Pancreas (tissue), 10 donors: Measurements from ENCODE around the gene IQGAP2. TPM values are rescaled to one million over a fixed set of nuclear protein-coding genes. Genes with fewer than 3 reads are reported as not detected.
"Not testable (repeated sequence)": the region's sequence is repeated elsewhere in the genome, so short reads cannot be mapped to it uniquely, and the experiment has no call there.

Experiments
- ATAC-seq, 4 donors: fragments of 200-7000 bp; cut with Tn5 transposase; one replicate each; pipeline versions ENCODE4 v1.8.0 to v1.9.1; 2020; ENCODE audit warnings: mild to moderate bottlenecking in 4 of 4, moderate library complexity in 4 of 4
- DNase-seq, 6 donors: peaks; one replicate each; pipeline ENCODE4 v3.0.0-alpha.2; 2020
- FAIRE-seq: peaks from 2 replicates; lab custom pipeline; 2012; peaks lifted over from hg19 to GRCh38; lab: Jason Lieb, UNC
- H3K27ac ChIP-seq, 4 donors: fragments of 200-600 bp; sonication (generic); 1 replicate in 3 of 4; 2 replicates in 1 of 4; pipeline versions ENCODE4 v1.5.0 to v1.8.0; 2020
- H3K27me3 ChIP-seq, 4 donors: fragments of 200-600 bp; one replicate each; pipeline ENCODE4 v1.8.0; 2021
- H3K36me3 ChIP-seq, 3 donors: fragments of 200-600 bp; sonication (generic) in 1 of 3; one replicate each; pipeline versions ENCODE4 v1.5.0 to v1.8.0; 2020 to 2021
- H3K4me1 ChIP-seq, 3 donors: fragments of 200-600 bp; one replicate each; pipeline ENCODE4 v1.8.0; 2021
- H3K4me3 ChIP-seq, 4 donors: fragments of 200-600 bp; sonication (generic) in 2 of 4; one replicate each; pipeline versions ENCODE4 v1.5.0 to v1.8.0; 2020 to 2021
- H3K9me3 ChIP-seq, 4 donors: fragments of 200-600 bp; one replicate each; pipeline ENCODE4 v1.8.0; 2021
- CTCF ChIP-seq, 4 donors: fragments of 200-600 bp; sonication (generic) in 3 of 4; IDR thresholded peaks; one replicate each; pipeline versions ENCODE4 v1.5.0 to v1.8.0; 2021; ENCODE audit warnings: antibody characterized with exemption in 4 of 4
- WGBS, 2 donors: extraction: QIAGEN DNeasy Blood & Tissue Kit; methylation state at CpG; one replicate each; pipeline ENCODE4 v1.1.7; 2013; 5-methylcytosine and 5-hydroxymethylcytosine counted together
- intact Hi-C, 3 donors: fragments of 100-400 bp; cut with DNase I; formaldehyde crosslinking; loops; one replicate each; pipeline versions ENCODE4 v1.11.1 to v1.14.2; 2022
- polyA plus RNA-seq, 2 donors: library from polyadenylated mRNA; stranded (reverse); fragments of 200-250 nt; gene quantifications; one replicate each; pipeline ENCODE4 v1.2.3, GENCODE V29; 2013
- total RNA-seq, 6 donors: library from RNA; stranded (reverse); fragmentation: NEBNext Ultra II Directional in 4 of 6; extraction: Animal tissue kit (Norgen Biotek cat#: 25700) in 4 of 6; gene quantifications; one replicate each; pipeline versions ENCODE4 v1.2.1 to v1.2.4, GENCODE V29; 2021 to 2023
- donor health status: healthy with polysubstance abuse.
- donor health status: DM: no; HTN: no; CAD: no; lungs with moderate emphysema.
- donor health status: DM: no; HTN: no; CAD: no.
- donor health status: control.
- donor health status: control.
- donor health status: Bipolar disorder and iron deficiency.
- donor health status: DM: yes; HTN: yes; CAD: no.
- donor health status: DM: no; HTN: no; CAD: no.
- donor health status: DM: no; HTN: no; CAD: no.
- donor health status: DM: yes; HTN: yes; CAD: no.

IQGAP2 gene
- total and polyA plus RNA-seq, 8 donors = 14.4 to 54.0 (median 35.2) TPM

GRCh38 chr5:76365561-76365960 is 37.5 kb upstream of the IQGAP2 start:
- Histone ChIP-seq H3K36me3 (no peaks in the 10 kb centered on the region), H3K27me3 (no peaks in the 10 kb centered on the region), H3K9me3 (no peaks in the 10 kb centered on the region), H3K4me3 (no peak overlapping the region), H3K4me1 (peaks cover 0 to 5% (median 4%) of the 10 kb centered on the region in 3 donors), H3K27ac (no peak overlapping the region)
- no peak for TF ChIP-seq CTCF (IDR thresholded peaks at IDR 0.05)
- intact Hi-C loops = no loop called here
- no peak for FAIRE-seq
- no peak for DNase-seq
- no peak for ATAC-seq

- H3K4me3 ChIP-seq = no peak overlapping the region
- no peaks in the 10 kb centered on the region for H3K27me3 ChIP-seq
- peaks cover 0 to 5% (median 4%) of the 10 kb centered on the region in 3 donors for H3K4me1 ChIP-seq
- no peak overlapping the region for H3K27ac ChIP-seq
- intact Hi-C loops = no loop called here
- H3K36me3 ChIP-seq = no peaks in the 10 kb centered on the region
- ATAC-seq (no peak), FAIRE-seq (no peak), DNase-seq (no peak)
- no peaks in the 10 kb centered on the region for H3K9me3 ChIP-seq
- TF ChIP-seq CTCF (IDR thresholded peaks at IDR 0.05) = no peak
- WGBS, 2 donors = 92 to 100% methylated on average over 2 of the region's 2 CpGs
Measured at GRCh38 chr5:76366596-76366995, 36.5 kb upstream of the IQGAP2 start.

GRCh38 chr5:76367623-76368371 is 35.3 kb upstream of the IQGAP2 start:
- Histone ChIP-seq H3K36me3 (no peaks in the 10 kb centered on the region), H3K9me3 (no peaks in the 10 kb centered on the region), H3K27me3 (no peaks in the 10 kb centered on the region), H3K4me3 (no peak overlapping the region), H3K27ac (no peak overlapping the region), H3K4me1 (peaks cover 5 to 14% (median 11%) of the 10 kb centered on the region in 3 donors)
- ATAC-seq = no peak
- no peak for TF ChIP-seq CTCF (IDR thresholded peaks at IDR 0.05)
- no peak for FAIRE-seq
- DNase-seq = no peak
- 92 to 94% methylated on average over 6 of the region's 6 CpGs for WGBS, 2 donors
- intact Hi-C loops = no loop called here

- ATAC-seq (no peak), DNase-seq (no peak), FAIRE-seq (no peak)
- TF ChIP-seq CTCF (IDR thresholded peaks at IDR 0.05) = no peak
- H3K27me3 ChIP-seq = no peaks in the 10 kb centered on the region
- H3K27ac ChIP-seq = no peak overlapping the region
- intact Hi-C loops = no loop called here
- peaks cover 5 to 13% (median 10%) of the 10 kb centered on the region in 3 donors for H3K4me1 ChIP-seq
- H3K4me3 ChIP-seq = no peak overlapping the region
- 52 to 53% methylated on average over 1 of the region's 1 CpG for WGBS, 2 donors
- no peaks in the 10 kb centered on the region for H3K9me3 ChIP-seq
- H3K36me3 ChIP-seq = no peaks in the 10 kb centered on the region
Measured at GRCh38 chr5:76368941-76369340, 34.1 kb upstream of the IQGAP2 start.

- H3K9me3 ChIP-seq, H3K36me3 ChIP-seq, DNase-seq, FAIRE-seq, H3K27ac ChIP-seq, H3K4me3 ChIP-seq, H3K4me1 ChIP-seq, ATAC-seq, intact Hi-C loops, H3K27me3 ChIP-seq: not testable (repeated sequence)
- WGBS, 2 donors = 93 to 96% methylated on average over 7 of the region's 8 CpGs
Measured at GRCh38 chr5:76369668-76370067, 33.4 kb upstream of the IQGAP2 start.
